HepG2 (cell line): ENCODE results near the gene BCAR3.

ENCODE experiments used
- CTCF ChIP-seq: sonication (generic); formaldehyde crosslinking; IDR thresholded peaks from 2 replicates; pipeline ENCODE4 v1.5.0; 2020; ENCODE audit warnings: mild to moderate bottlenecking, missing genetic modification reagents, moderate library complexity
- EED ChIP-seq: sonication (generic); formaldehyde crosslinking; IDR thresholded peaks from 2 replicates; pipeline ENCODE4 v1.5.0; 2020; ENCODE audit warnings: mild to moderate bottlenecking, missing genetic modification reagents
- FIP1L1 ChIP-seq: fragments of 200-400 bp; formaldehyde crosslinking; IDR thresholded peaks from 2 replicates; pipeline ENCODE4 v1.6.1; 2018; ENCODE audit warnings: low read depth, mild to moderate bottlenecking, low read length, moderate library complexity, borderline replicate concordance; ENCODE audit not compliant: insufficient read depth
- NR2F6 ChIP-seq, 2 experiments: IDR thresholded peaks; 2 replicates each; pipeline ENCODE4 v1.6.1; 2016; ENCODE audit warnings: antibody characterized with exemption in 1 of 2, mild to moderate bottlenecking in 1 of 2
- RBAK ChIP-seq: sonication (generic); formaldehyde crosslinking; IDR thresholded peaks from 2 replicates; pipeline ENCODE4 v1.5.1; 2020; ENCODE audit warnings: mild to moderate bottlenecking, missing genetic modification reagents
- SAFB2 ChIP-seq: sonication (generic); formaldehyde crosslinking; IDR thresholded peaks from 2 replicates; pipeline ENCODE4 v1.5.1; 2020; ENCODE audit warnings: missing genetic modification reagents, low read depth, mild to moderate bottlenecking, borderline replicate concordance

DNA sequence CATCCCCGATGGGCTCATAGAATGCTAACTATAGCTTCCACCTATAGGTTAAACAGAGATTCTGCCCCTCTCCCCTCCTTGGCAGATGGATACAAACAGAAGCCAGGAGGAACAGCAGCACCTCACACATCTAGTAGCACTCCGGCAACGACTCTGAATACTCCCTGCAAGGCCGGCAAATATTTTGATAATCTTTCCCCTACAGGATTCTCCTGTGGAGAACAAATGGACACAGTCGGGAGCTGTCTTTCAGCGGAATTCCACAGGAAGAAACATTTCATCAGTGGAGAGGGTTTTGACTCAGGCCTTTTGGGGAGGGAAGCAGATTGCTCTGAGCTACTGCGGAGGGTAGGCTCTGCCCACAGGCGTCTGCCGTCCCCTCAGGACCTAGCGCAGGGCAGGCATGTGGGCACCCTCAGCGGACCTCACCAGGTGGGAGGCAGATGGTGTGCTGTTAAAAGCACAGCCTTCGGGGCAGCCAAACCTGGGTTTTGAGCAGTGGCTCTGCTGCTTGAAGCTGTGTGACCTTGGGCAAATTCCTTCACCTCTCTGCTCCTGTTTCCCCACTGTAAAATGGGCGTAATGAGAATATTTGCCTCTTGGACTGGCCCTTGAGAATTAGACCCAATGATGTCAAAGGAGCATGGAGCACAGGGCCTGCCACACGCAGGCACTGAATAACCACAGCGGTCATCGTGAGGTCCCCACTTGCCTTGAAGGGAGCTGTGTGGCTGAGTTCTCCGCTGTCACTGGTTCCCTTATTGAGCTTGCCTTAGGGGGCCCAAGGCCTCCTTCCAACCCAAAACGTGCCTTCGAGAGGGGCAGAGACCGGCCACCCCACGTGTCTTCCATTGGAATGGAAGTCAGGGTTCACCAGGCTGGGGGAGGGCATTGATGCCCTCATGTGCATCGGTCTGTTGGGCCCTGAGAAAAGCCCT lies 19.2 kb upstream of the BCAR3 start:
- TF ChIP-seq RBAK (CRISPR knock-in tag) (no peak), NR2F6 (IDR thresholded peaks at IDR 0.05) (no peak), NR2F6 (CRISPR knock-in tag; IDR thresholded peaks at IDR 0.05) (no peak), CTCF (CRISPR knock-in tag) (no peak), EED (no peak), FIP1L1 (no peak), SAFB2 (CRISPR knock-in tag) (no peak)
